ENCODE measurements around the gene SEMA5B.

GRCh38 chr3:122932251-122932967 is 95.2 kb downstream of the SEMA5B start:
- TF ChIP-seq CTCF (IDR thresholded peaks at IDR 0.05; ENCODE audit: low read length) (no peak), EZH2 (IDR thresholded peaks at IDR 0.05; ENCODE audit: borderline replicate concordance, low read length) (no peak)
